PC-9 (cell line): ENCODE data around the gene ALMS1. TPM values are rescaled to one million over a fixed set of nuclear protein-coding genes. Genes with fewer than 3 reads are reported as not detected.

Source experiments
- BruUV-seq: library from RNA; stranded (reverse); fragments of 400-500 nt; replicated peaks from 2 replicates; lab custom pipeline; 2021; lab: Mats Ljungman, UMichigan
- CTCF ChIA-PET: fragments of 300-600 bp; sonication (Branson Sonifier 250); formaldehyde crosslinking; loops from one replicate; lab custom pipeline; 2022; ENCODE audit warnings: antibody characterized with exemption; lab: Charles Lee
- POLR2A ChIA-PET: fragments of 300-600 bp; sonication (Branson Sonifier 250); formaldehyde crosslinking; loops from one replicate; lab custom pipeline; 2022; ENCODE audit warnings: antibody characterized with exemption; ENCODE audit not compliant: unreplicated experiment; lab: Charles Lee
- DNase-seq, 2 experiments: peaks; one replicate each; pipeline versions ENCODE4 v3.0.0 to v3.0.0-alpha.2; 2015 to 2022; ENCODE audit warnings: mixed read lengths in 1 of 2
- H2AFZ ChIP-seq: fragments of 200-600 bp; sonication (generic); 2 replicates; pipeline ENCODE4 v1.8.1; 2017; ENCODE audit warnings: antibody characterized with exemption
- H3F3A ChIP-seq: fragments of 200-600 bp; sonication (generic); 2 replicates; pipeline ENCODE4 v1.8.1; 2017; ENCODE audit warnings: antibody characterized with exemption, mild to moderate bottlenecking, low read depth; ENCODE audit not compliant: insufficient read depth
- H3K27ac ChIP-seq: fragments of 200-600 bp; sonication (generic); 2 replicates; pipeline ENCODE4 v1.6.1; 2016; ENCODE audit warnings: mixed run types
- H3K27me3 ChIP-seq: fragments of 200-600 bp; sonication (generic); 2 replicates; pipeline ENCODE4 v1.6.1; 2016; ENCODE audit warnings: low read depth, mixed run types; ENCODE audit not compliant: insufficient read depth
- H3K36me3 ChIP-seq: fragments of 200-600 bp; sonication (generic); 2 replicates; pipeline ENCODE4 v1.6.1; 2016; ENCODE audit warnings: low read depth, mixed run types
- H3K4me1 ChIP-seq: fragments of 200-600 bp; sonication (generic); replicated peaks from 2 replicates; pipeline ENCODE4 v1.6.1; 2016; ENCODE audit warnings: mixed run types; ENCODE audit not compliant: insufficient read depth
- H3K4me2 ChIP-seq: fragments of 200-600 bp; sonication (generic); 2 replicates; pipeline ENCODE4 v1.6.1; 2017; ENCODE audit warnings: mixed run types
- H3K4me3 ChIP-seq: fragments of 200-600 bp; sonication (generic); 2 replicates; pipeline ENCODE4 v1.6.1; 2016; ENCODE audit warnings: mixed run types
- H3K79me2 ChIP-seq: fragments of 200-600 bp; sonication (generic); 2 replicates; pipeline ENCODE4 v1.6.1; 2017; ENCODE audit warnings: low read depth, mixed run types
- H3K9me2 ChIP-seq: fragments of 200-600 bp; sonication (generic); 2 replicates; pipeline ENCODE4 v1.8.1; 2017; ENCODE audit warnings: mild to moderate bottlenecking; ENCODE audit not compliant: insufficient read depth
- H3K9me3 ChIP-seq: fragments of 200-600 bp; sonication (generic); 2 replicates; pipeline ENCODE4 v1.8.1; 2016; ENCODE audit warnings: low read depth; ENCODE audit not compliant: insufficient read depth
- H4K20me1 ChIP-seq: fragments of 200-600 bp; sonication (generic); 2 replicates; pipeline ENCODE4 v1.8.1; 2017; ENCODE audit not compliant: insufficient read depth
- EZH2 ChIP-seq: fragments of 200-600 bp; sonication (generic); IDR thresholded peaks from 2 replicates; pipeline ENCODE4 v1.8.0; 2017; ENCODE audit warnings: antibody characterized with exemption, low read depth
- intact Hi-C: fragments of 100-400 bp; cut with micrococcal nuclease; formaldehyde crosslinking; loops from one replicate; pipeline ENCODE4 v1.10.0; 2022; ENCODE audit not compliant: unreplicated experiment
- total RNA-seq: library from RNA; stranded (reverse); gene quantifications from 2 replicates; pipeline ENCODE4 v1.2.3, GENCODE V29; 2021
- TF ChIP-seq, protein P1 (sequence below): fragments of 200-600 bp; sonication (generic); conservative IDR thresholded peaks from 2 replicates; pipeline ENCODE4 v1.6.1; 2017; ENCODE audit warnings: mixed run types, antibody characterized with exemption, mild to moderate bottlenecking, moderate library complexity

Gene ALMS1
- total RNA-seq, 1 experiment from 2014 or later, result 16.7 TPM

DNA sequence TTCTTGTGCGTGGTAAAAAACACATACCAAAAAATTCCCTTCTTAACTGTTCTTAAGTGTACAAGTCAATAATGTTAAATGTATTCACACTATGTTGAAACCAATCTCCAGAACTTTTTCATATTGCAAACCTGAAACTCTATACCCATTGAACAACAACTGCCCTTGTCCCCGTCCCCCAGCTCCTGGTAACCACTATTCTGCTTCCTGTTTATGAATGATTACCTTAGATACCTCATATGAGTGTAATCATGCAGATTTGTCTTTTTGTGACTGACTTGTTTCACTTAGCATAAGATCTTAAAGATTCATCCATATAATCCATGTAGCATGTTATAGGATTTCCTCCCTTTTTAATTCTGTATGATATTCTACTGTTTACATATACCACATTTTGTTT is 196.7 kb downstream of the ALMS1 start:
- Histone ChIP-seq H3K9me3 (no peaks in the 10 kb centered on the region), H3K4me1 (no peaks in the 10 kb centered on the region), H4K20me1 (no peaks in the 10 kb centered on the region), H3K9me2 (no peaks in the 10 kb centered on the region), H3K27me3 (no peaks in the 10 kb centered on the region), H3K79me2 (no peaks in the 10 kb centered on the region), H2AFZ (no peak overlapping the region), H3K4me3 (no peak overlapping the region), H3K36me3 (no peaks in the 10 kb centered on the region), H3K27ac (no peak overlapping the region), H3F3A (no peaks in the 10 kb centered on the region), H3K4me2 (no peak overlapping the region)
- DNase-seq, result no peak
- CTCF ChIA-PET, result no interaction called here
- BruUV-seq, result no TSS peak
- intact Hi-C loops, result no loop called here
- no peak for TF ChIP-seq EZH2
- TF ChIP-seq, protein P1, sequence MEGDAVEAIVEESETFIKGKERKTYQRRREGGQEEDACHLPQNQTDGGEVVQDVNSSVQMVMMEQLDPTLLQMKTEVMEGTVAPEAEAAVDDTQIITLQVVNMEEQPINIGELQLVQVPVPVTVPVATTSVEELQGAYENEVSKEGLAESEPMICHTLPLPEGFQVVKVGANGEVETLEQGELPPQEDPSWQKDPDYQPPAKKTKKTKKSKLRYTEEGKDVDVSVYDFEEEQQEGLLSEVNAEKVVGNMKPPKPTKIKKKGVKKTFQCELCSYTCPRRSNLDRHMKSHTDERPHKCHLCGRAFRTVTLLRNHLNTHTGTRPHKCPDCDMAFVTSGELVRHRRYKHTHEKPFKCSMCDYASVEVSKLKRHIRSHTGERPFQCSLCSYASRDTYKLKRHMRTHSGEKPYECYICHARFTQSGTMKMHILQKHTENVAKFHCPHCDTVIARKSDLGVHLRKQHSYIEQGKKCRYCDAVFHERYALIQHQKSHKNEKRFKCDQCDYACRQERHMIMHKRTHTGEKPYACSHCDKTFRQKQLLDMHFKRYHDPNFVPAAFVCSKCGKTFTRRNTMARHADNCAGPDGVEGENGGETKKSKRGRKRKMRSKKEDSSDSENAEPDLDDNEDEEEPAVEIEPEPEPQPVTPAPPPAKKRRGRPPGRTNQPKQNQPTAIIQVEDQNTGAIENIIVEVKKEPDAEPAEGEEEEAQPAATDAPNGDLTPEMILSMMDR, result no peak
- POLR2A ChIA-PET, result no interaction called here

DNA sequence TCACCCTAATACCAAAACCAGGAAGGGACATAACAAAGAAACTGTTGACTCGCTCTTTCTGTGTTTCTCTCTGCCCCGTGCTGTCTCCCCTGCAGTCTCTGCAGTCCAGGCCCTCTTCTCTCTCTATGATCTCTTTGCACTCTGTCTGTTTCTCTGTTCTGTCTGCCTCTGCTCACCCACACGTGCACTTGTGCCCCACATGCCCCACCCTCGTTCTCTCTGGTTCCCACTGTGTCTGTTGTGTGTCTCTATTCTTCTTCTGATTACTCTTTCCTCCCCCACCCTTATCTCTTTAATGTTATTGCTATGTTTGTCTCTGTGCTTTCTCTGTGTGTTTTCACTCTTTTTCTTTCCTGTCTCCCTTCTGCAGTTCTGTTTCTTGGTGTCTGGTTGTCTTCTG is 202.5 kb downstream of the ALMS1 start:
- no peak overlapping the region for H3K4me3 ChIP-seq
- no peak overlapping the region for H2AFZ ChIP-seq
- no peaks in the 10 kb centered on the region for H4K20me1 ChIP-seq
- TF ChIP-seq, protein P1, result no peak
- no peak for TF ChIP-seq EZH2
- BruUV-seq, result no TSS peak
- H3K27ac ChIP-seq, result no peak overlapping the region
- H3F3A ChIP-seq, result no peaks in the 10 kb centered on the region; the same call in 1 of the 2 replicates
- CTCF ChIA-PET, result no interaction called here
- H3K79me2 ChIP-seq, result no peaks in the 10 kb centered on the region
- H3K9me3 ChIP-seq, result no peaks in the 10 kb centered on the region
- no peaks in the 10 kb centered on the region for H3K9me2 ChIP-seq
- intact Hi-C loops, result no loop called here
- POLR2A ChIA-PET, result no interaction called here
- H3K4me1 ChIP-seq, result no peaks in the 10 kb centered on the region
- H3K27me3 ChIP-seq, result no peaks in the 10 kb centered on the region
- no peaks in the 10 kb centered on the region for H3K36me3 ChIP-seq
- H3K4me2 ChIP-seq, result no peak overlapping the region
- DNase-seq, result no peak

DNA sequence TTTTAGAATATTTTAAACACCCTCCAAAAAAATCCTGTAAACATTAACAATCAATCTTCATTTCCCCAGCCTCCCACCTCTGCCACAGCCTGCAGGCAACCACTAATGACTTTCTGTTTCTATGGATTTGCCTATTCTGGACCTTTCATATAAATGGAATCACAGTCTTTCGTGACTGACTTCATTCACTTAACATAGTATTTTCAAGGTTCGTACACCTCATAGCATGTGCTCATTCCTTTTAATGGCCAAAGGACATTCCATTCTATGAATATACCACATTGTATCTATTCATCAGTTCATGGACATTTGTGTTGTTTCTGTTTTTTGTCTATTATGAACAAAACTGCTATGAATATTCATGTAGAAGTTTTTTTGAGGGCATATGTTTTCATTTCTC is 208.0 kb downstream of the ALMS1 start:
- no peaks in the 10 kb centered on the region for H4K20me1 ChIP-seq
- BruUV-seq, result no TSS peak
- no peaks in the 10 kb centered on the region for H3K36me3 ChIP-seq
- ChIA-PET CTCF (no interaction called here), POLR2A (no interaction called here)
- no peak for DNase-seq
- H3K9me3 ChIP-seq, result no peaks in the 10 kb centered on the region
- no peaks in the 10 kb centered on the region for H3K27me3 ChIP-seq
- H3K9me2 ChIP-seq, result no peaks in the 10 kb centered on the region
- H3K4me3 ChIP-seq, result no peak overlapping the region
- H3K79me2 ChIP-seq, result no peaks in the 10 kb centered on the region
- H3K4me2 ChIP-seq, result no peak overlapping the region
- intact Hi-C loops, result no loop called here
- H3K27ac ChIP-seq, result no peak overlapping the region
- no peaks in the 10 kb centered on the region; the same call in 1 of the 2 replicates for H3F3A ChIP-seq
- no peaks in the 10 kb centered on the region for H3K4me1 ChIP-seq
- TF ChIP-seq, protein P1, result no peak
- no peak for TF ChIP-seq EZH2
- no peak overlapping the region for H2AFZ ChIP-seq
